ENCODE data around the gene RTN4.

GRCh38 chr2:54977149-54977548, 73.1 kb downstream of the RTN4 start:
- TF ChIP-seq POLR2A (IDR thresholded peaks at IDR 0.05; ENCODE audit: low read depth, low read length) (no peak), TAF1 (IDR thresholded peaks at IDR 0.05; ENCODE audit: low read depth, low read length) (no peak)

All from GM12891 (cell line).